Measurements from ENCODE around the gene FAM110C. TPM values are rescaled to one million over a fixed set of nuclear protein-coding genes. Genes with fewer than 3 reads are reported as not detected.

FAM110C gene, protein sequence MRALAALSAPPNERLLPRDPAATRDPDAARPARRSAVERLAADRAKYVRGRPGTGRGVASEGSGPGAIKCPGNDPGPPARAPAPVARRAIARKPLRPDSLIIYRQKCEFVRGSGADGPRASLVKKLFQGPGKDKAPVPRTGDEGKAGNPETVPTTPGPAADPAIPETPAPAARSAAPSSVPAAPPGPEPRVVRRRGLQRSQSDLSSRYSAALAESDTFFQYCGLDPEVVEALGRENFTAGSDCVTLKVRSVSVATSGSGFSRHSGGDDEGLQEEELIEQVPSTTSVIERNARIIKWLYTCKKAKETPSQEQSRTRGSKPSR
- total RNA-seq (0.05 TPM), polyA plus RNA-seq (7.3 TPM)
- long read RNA-seq, donor 1, result 0 reads
- long read RNA-seq, donor 2, result 0 reads
- long read RNA-seq, donor 3, result 0 reads
- long read RNA-seq, donor 4, result 0 reads
- long read RNA-seq, donor 5, result 0 reads
- long read RNA-seq, donor 6, result 0 reads
- long read RNA-seq, donor 7, result 0 reads
- long read RNA-seq, donor 8, result 0 reads
- long read RNA-seq, donor 9, result 0 reads
- long read RNA-seq, donor 10, result 0 reads

DNA sequence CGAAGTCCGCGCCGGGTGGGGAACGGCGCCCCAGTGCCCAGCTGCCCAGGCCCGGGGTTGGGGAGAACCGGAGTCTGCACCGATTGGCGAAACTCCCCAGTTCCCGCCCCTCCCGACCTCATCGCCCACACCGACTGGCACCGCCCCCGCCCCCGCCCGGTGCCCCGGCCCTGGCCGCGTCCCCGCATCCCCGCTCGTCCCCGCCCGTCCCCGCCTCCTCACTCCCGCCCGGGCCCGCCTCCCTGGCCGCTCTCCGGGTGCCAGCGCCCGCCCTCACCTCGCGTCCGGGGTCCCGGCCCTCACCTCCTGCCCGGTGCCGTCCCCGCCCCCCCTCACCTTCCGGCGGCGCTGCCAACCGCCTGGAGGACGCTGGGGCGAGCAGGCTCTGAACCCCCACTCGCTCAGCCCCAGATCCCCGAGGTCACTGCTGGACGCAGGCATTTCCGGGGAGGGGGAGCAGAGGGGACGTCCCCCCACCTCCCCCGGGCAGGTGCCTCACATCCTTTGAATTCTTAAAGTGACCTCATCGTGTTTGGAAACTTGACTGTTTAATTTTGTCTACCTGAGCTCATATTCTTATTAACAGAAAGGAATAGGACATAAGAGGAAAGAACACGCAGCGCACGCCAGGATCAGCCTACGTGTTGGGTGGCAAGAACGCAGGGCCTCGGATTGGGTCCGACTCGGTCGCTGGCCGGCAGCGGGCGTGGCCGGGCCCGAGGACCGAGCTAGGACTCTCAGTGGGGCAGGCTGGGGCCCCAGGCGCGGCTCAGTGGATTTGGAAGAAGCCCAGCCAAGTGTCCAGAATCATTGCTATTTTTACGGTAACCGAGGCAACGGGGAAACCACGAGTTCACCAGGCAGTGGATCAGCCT, at the start of gene FAM110C:
Gene FAM110C, minus strand, starts transcription at position 35 of the 875 bp plus-strand sequence. CDS start 120 bp downstream, outside the sequence.
- H3K27me3 ChIP-seq (ENCODE audit: control insufficient read depth in 2 of 2, insufficient read depth in 1 of 2, low read length in 1 of 2), result peaks cover 26 to 40% of the 10 kb centered on the region in 2 donors
- H3K36me3 ChIP-seq (ENCODE audit: control insufficient read depth in 2 of 2, insufficient read depth in 2 of 2, low read length in 1 of 2), result no peaks in the 10 kb centered on the region
- peak within 1 kb of the TSS in 1 of 2 donors; percentile 84 for H3K27ac ChIP-seq (ENCODE audit: low read depth in 1 of 2, low read length in 1 of 2)
- H3K4me1 ChIP-seq (ENCODE audit: control insufficient read depth in 2 of 2, insufficient read depth in 2 of 2, low read length in 2 of 2), result peaks cover 0 to 8% of the 10 kb centered on the region in 2 donors
- no peaks in the 10 kb centered on the region for H3K9me3 ChIP-seq (ENCODE audit: control insufficient read depth in 2 of 2, insufficient read depth in 1 of 2, low read length in 1 of 2)
- WGBS, result 3% methylated on average over 75 of the region's 75 CpGs
- peak within 1 kb of the TSS in 1 of 2 donors; percentile 76 for H3K4me3 ChIP-seq (ENCODE audit: low read length in 2 of 2)
- DNase-seq (ENCODE audit: low read depth in 6 of 9, low spot score in 9 of 9), result no peak

DNA sequence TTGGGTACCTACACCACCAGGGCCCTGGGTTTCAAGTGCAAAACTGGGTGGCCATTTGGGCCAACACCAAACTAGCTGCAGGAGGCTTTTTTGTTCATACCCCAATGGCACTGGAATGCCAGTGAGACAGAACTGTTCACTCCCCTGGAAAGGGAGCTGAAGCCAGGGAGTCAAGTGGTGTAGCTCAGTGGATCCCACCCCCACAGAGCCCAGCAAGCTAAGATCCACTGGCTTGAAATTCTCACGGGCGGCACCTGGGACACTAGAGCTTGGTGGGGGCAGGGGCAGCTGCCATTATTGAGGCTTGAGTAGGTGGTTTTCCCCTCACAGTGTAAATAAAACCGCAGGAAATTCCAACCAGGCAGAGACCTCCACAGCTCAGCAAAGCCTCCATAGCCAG, 46.0 kb upstream of the FAM110C start:
- H3K27ac ChIP-seq (ENCODE audit: low read depth in 1 of 2, low read length in 1 of 2), result no peak overlapping the region
- H3K4me1 ChIP-seq (ENCODE audit: control insufficient read depth in 2 of 2, insufficient read depth in 2 of 2, low read length in 2 of 2), result no peaks in the 10 kb centered on the region
- DNase-seq (ENCODE audit: low read depth in 6 of 9, low spot score in 9 of 9), result no peak
- no peaks in the 10 kb centered on the region for H3K36me3 ChIP-seq (ENCODE audit: control insufficient read depth in 2 of 2, insufficient read depth in 2 of 2, low read length in 1 of 2)
- no peak overlapping the region for H3K4me3 ChIP-seq (ENCODE audit: low read length in 2 of 2)
- H3K27me3 ChIP-seq (ENCODE audit: control insufficient read depth in 2 of 2, insufficient read depth in 1 of 2, low read length in 1 of 2), result no peaks in the 10 kb centered on the region
- WGBS, result 80% methylated on average over 3 of the region's 3 CpGs
- H3K9me3 ChIP-seq (ENCODE audit: control insufficient read depth in 2 of 2, insufficient read depth in 1 of 2, low read length in 1 of 2), result peaks cover 0 to 12% of the 10 kb centered on the region in 2 donors

DNA sequence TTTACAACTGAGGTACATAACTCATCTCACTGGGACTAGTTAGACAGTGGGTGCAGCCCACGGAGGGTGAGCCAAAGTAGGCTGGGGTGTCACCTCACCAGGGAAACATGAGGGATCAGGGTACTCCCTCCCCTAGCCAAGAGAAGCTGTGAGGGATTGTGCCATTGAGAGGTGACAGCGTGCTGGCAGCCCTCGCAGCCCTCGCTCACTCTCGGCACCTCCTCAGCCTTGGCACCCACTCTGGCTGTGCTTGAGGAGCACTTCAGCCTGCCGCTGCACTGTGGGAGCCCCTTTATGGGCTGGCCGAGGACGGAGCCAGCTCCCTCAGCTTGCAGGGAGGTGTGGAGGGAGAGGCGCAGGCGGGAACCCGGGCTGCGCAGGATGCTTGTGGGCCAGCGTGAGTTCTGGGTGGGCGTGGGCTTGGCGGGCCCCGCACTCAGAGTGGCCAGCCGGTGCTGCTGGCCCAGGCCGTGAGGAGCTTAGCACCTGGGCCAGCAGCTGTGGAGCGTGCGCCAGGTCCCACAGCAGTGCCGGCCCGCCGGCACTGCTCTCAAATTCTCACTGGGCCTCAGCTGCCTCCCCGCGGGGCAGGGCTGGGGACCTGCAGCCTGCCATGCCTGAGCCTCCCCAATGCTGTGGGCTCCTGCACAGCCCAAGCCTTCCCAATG, 44.5 kb upstream of the FAM110C start:
- no peaks in the 10 kb centered on the region for H3K27me3 ChIP-seq (ENCODE audit: control insufficient read depth in 2 of 2, insufficient read depth in 1 of 2, low read length in 1 of 2)
- peaks cover 0 to 12% of the 10 kb centered on the region in 2 donors for H3K9me3 ChIP-seq (ENCODE audit: control insufficient read depth in 2 of 2, insufficient read depth in 1 of 2, low read length in 1 of 2)
- H3K36me3 ChIP-seq (ENCODE audit: control insufficient read depth in 2 of 2, insufficient read depth in 2 of 2, low read length in 1 of 2), result no peaks in the 10 kb centered on the region
- 99% methylated on average over 25 of the region's 25 CpGs for WGBS
- H3K27ac ChIP-seq (ENCODE audit: low read depth in 1 of 2, low read length in 1 of 2), result no peak overlapping the region
- H3K4me3 ChIP-seq (ENCODE audit: low read length in 2 of 2), result no peak overlapping the region
- H3K4me1 ChIP-seq (ENCODE audit: control insufficient read depth in 2 of 2, insufficient read depth in 2 of 2, low read length in 2 of 2), result no peaks in the 10 kb centered on the region
- no peak for DNase-seq (ENCODE audit: low read depth in 6 of 9, low spot score in 9 of 9)

DNA sequence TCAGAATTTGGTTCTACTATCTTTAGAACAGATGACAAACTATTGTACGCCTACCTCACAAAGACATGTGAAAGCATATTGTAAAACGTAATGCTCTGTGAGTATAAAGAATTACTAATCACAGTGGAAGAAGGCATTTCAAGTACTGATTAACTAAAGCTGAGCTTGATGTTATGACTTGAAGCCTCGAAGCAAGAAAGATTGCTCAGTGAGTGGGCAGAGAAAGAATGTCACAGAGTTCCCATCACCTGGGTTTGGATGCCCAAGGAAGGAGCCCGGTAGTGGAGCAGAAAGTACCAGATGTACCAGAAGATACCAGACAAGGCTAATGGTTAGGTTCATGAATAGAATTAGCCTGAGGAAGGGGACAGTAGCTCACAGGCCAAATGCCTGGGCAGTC, 39.5 kb upstream of the FAM110C start:
- no peak overlapping the region for H3K27ac ChIP-seq (ENCODE audit: low read depth in 1 of 2, low read length in 1 of 2)
- no peaks in the 10 kb centered on the region for H3K4me1 ChIP-seq (ENCODE audit: control insufficient read depth in 2 of 2, insufficient read depth in 2 of 2, low read length in 2 of 2)
- 91% methylated on average over 4 of the region's 4 CpGs for WGBS
- no peak for DNase-seq (ENCODE audit: low read depth in 6 of 9, low spot score in 9 of 9)
- peaks cover 0 to 3% of the 10 kb centered on the region in 2 donors for H3K9me3 ChIP-seq (ENCODE audit: control insufficient read depth in 2 of 2, insufficient read depth in 1 of 2, low read length in 1 of 2)
- H3K36me3 ChIP-seq (ENCODE audit: control insufficient read depth in 2 of 2, insufficient read depth in 2 of 2, low read length in 1 of 2), result no peaks in the 10 kb centered on the region
- H3K27me3 ChIP-seq (ENCODE audit: control insufficient read depth in 2 of 2, insufficient read depth in 1 of 2, low read length in 1 of 2), result no peaks in the 10 kb centered on the region
- no peak overlapping the region for H3K4me3 ChIP-seq (ENCODE audit: low read length in 2 of 2)

DNA sequence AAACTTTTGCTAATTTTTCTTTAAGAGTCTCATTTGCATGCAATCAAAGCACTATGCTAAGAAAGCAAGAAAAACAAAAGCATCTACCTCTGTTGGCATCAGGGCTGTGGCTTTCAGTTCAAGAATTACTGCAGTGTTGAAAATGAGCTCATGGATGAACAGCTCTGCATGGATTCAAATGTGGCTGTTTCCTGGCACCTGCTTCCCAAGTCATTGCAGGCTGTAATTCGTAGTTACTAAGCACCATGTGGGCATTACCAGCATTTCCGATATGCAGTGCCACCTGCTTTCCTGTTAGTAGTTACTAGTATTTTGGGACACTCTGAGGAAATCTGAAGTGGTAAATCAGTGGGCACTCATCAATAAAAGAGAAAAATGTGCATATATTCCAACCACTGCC, 37.8 kb upstream of the FAM110C start:
- Histone ChIP-seq H3K4me3 (ENCODE audit: low read length in 2 of 2) (no peak overlapping the region), H3K4me1 (ENCODE audit: control insufficient read depth in 2 of 2, insufficient read depth in 2 of 2, low read length in 2 of 2) (no peaks in the 10 kb centered on the region), H3K27me3 (ENCODE audit: control insufficient read depth in 2 of 2, insufficient read depth in 1 of 2, low read length in 1 of 2) (no peaks in the 10 kb centered on the region), H3K36me3 (ENCODE audit: control insufficient read depth in 2 of 2, insufficient read depth in 2 of 2, low read length in 1 of 2) (no peaks in the 10 kb centered on the region), H3K9me3 (ENCODE audit: control insufficient read depth in 2 of 2, insufficient read depth in 1 of 2, low read length in 1 of 2) (no peaks in the 10 kb centered on the region), H3K27ac (ENCODE audit: low read depth in 1 of 2, low read length in 1 of 2) (no peak overlapping the region)
- WGBS, result 76% methylated on average over 2 of the region's 2 CpGs
- DNase-seq (ENCODE audit: low read depth in 6 of 9, low spot score in 9 of 9), result no peak

DNA sequence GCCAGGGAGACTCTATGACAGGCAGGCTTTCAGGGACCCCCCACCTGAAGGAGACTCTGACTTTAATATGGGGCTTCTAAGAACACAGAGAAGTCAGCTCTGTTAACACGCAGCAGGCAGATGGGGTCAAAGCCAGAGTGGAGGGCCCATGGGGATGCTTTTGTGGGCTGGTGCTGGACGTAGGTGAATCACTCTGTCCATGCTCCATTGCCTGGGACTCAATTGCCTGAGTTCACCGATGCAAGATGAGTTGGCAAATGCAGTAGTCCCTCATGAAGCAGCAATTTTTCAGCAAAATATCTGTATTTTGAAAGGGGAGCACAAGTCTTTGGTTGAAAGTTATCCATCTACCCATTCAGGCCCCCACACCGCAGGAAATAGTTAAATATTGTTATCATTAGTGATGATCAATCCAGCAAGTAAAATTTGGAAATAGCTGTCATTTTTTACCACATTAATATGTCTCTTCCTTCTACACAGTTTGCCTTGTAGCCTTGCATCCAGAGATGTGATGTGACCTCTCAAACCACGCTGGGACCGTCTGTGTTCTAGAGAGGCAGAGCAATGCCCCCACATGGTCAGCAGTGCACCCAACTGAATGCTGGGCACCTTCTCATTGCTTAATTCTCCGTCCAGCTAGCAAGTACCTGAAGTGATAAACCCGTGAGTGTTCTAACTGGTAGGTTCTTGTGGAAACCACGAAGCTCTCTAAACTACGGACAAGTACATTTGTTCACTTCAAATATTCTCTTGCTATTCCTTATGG, 34.8 kb upstream of the FAM110C start:
- Histone ChIP-seq H3K36me3 (ENCODE audit: control insufficient read depth in 2 of 2, insufficient read depth in 2 of 2, low read length in 1 of 2) (no peaks in the 10 kb centered on the region), H3K27me3 (ENCODE audit: control insufficient read depth in 2 of 2, insufficient read depth in 1 of 2, low read length in 1 of 2) (no peaks in the 10 kb centered on the region), H3K4me1 (ENCODE audit: control insufficient read depth in 2 of 2, insufficient read depth in 2 of 2, low read length in 2 of 2) (no peaks in the 10 kb centered on the region), H3K9me3 (ENCODE audit: control insufficient read depth in 2 of 2, insufficient read depth in 1 of 2, low read length in 1 of 2) (no peaks in the 10 kb centered on the region), H3K4me3 (ENCODE audit: low read length in 2 of 2) (no peak overlapping the region), H3K27ac (ENCODE audit: low read depth in 1 of 2, low read length in 1 of 2) (no peak overlapping the region)
- WGBS, result 90% methylated on average over 10 of the region's 10 CpGs
- no peak for DNase-seq (ENCODE audit: low read depth in 6 of 9, low spot score in 9 of 9)

DNA sequence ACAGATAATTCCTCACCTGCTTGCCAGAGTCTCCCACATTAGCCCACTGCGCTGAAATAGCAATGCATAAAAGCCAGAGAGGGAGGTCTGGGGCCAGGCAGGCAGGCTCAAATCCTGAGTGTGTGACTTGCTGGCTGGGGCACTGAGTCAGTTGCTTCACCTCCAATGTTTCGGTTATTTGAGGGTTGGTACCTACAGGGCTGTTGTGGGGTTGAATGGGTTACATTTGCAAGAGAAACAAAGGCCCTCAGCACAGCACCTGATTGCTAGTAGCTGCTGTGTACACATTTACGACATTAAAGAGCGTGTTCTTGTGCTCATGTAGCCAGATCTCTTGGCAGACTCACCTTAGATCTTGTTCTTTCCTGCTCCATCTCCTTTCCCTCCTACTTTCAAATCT, 34.1 kb upstream of the FAM110C start:
- H3K4me3 ChIP-seq (ENCODE audit: low read length in 2 of 2), result no peak overlapping the region
- H3K4me1 ChIP-seq (ENCODE audit: control insufficient read depth in 2 of 2, insufficient read depth in 2 of 2, low read length in 2 of 2), result no peaks in the 10 kb centered on the region
- no peak overlapping the region for H3K27ac ChIP-seq (ENCODE audit: low read depth in 1 of 2, low read length in 1 of 2)
- H3K36me3 ChIP-seq (ENCODE audit: control insufficient read depth in 2 of 2, insufficient read depth in 2 of 2, low read length in 1 of 2), result no peaks in the 10 kb centered on the region
- no peaks in the 10 kb centered on the region for H3K9me3 ChIP-seq (ENCODE audit: control insufficient read depth in 2 of 2, insufficient read depth in 1 of 2, low read length in 1 of 2)
- no peaks in the 10 kb centered on the region for H3K27me3 ChIP-seq (ENCODE audit: control insufficient read depth in 2 of 2, insufficient read depth in 1 of 2, low read length in 1 of 2)
- 66% methylated on average over 4 of the region's 4 CpGs for WGBS
- no peak for DNase-seq (ENCODE audit: low read depth in 6 of 9, low spot score in 9 of 9)

DNA sequence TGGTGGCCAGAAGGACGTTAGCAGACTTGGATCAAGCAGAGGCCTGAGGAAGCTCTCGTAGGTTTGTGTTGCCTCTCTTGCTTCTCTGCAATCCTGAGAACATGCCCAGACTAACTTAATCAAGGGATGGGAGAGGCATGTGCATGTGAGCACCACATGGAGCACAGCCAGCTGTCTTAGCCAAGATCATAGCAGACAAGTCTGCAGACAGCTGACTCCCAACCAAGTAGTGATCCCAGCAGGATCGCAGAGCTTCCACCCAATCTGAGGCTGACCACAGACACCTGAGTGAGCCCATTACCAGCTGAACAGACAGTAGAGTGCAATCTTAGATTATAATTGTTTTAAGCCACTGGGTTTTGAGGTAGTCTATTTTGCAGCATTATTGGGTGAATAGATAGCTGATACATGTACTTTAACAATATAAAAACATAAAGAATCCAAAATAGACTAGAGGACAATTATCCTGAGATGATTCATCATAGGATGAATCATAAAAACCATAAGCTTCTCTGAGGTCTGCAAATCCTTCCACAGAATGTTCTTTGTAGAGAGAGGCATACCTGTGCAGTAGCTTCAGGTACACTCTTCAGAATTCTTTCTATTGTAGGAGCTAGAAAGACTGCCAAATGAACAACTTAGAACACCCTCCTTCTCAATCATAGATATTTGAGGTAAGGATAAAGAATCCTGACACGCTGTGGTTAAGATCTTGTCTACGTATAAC, 25.2 kb upstream of the FAM110C start:
- Histone ChIP-seq H3K4me1 (ENCODE audit: control insufficient read depth in 2 of 2, insufficient read depth in 2 of 2, low read length in 2 of 2) (no peaks in the 10 kb centered on the region), H3K4me3 (ENCODE audit: low read length in 2 of 2) (no peak overlapping the region), H3K36me3 (ENCODE audit: control insufficient read depth in 2 of 2, insufficient read depth in 2 of 2, low read length in 1 of 2) (no peaks in the 10 kb centered on the region), H3K27ac (ENCODE audit: low read depth in 1 of 2, low read length in 1 of 2) (no peak overlapping the region), H3K27me3 (ENCODE audit: control insufficient read depth in 2 of 2, insufficient read depth in 1 of 2, low read length in 1 of 2) (no peaks in the 10 kb centered on the region), H3K9me3 (ENCODE audit: control insufficient read depth in 2 of 2, insufficient read depth in 1 of 2, low read length in 1 of 2) (no peaks in the 10 kb centered on the region)
- DNase-seq (ENCODE audit: low read depth in 6 of 9, low spot score in 9 of 9), result no peak
- 93% methylated on average over 5 of the region's 5 CpGs for WGBS
